Suprapubic skin (tissue), 4 donors: ENCODE data around the gene GOLGB1. TPM values are rescaled to one million over a fixed set of nuclear protein-coding genes. Genes with fewer than 3 reads are reported as not detected.
"Not testable (repeated sequence)": the region's sequence is repeated elsewhere in the genome, so short reads cannot be mapped to it uniquely, and the experiment has no call there.

ENCODE experiments used
- DNase-seq, 2 donors: peaks; one replicate each; pipeline ENCODE4 v3.0.0-alpha.2; 2019; ENCODE audit warnings: low spot score in 2 of 2
- H3K27ac ChIP-seq: fragments of 200-600 bp; sonication (generic); one replicate; pipeline ENCODE4 v1.5.1; 2019
- H3K27me3 ChIP-seq: fragments of 200-600 bp; sonication (generic); one replicate; pipeline ENCODE4 v1.5.1; 2019
- H3K36me3 ChIP-seq: fragments of 200-600 bp; sonication (generic); one replicate; pipeline ENCODE4 v1.5.1; 2019
- H3K4me1 ChIP-seq: fragments of 200-600 bp; sonication (generic); one replicate; pipeline ENCODE4 v1.5.1; 2019
- H3K4me3 ChIP-seq: fragments of 200-600 bp; sonication (generic); one replicate; pipeline ENCODE4 v1.5.1; 2019; ENCODE audit warnings: mild to moderate bottlenecking
- H3K9me3 ChIP-seq: fragments of 200-600 bp; sonication (generic); one replicate; pipeline ENCODE4 v1.5.1; 2019
- CTCF ChIP-seq, 2 donors: fragments of 200-600 bp in 1 of 2; fragments of 450-650 bp in 1 of 2; sonication (generic) in 1 of 2; IDR thresholded peaks; one replicate each; pipeline ENCODE4 v1.5.1; 2016 to 2019; ENCODE audit warnings: antibody characterized with exemption in 2 of 2, mild to moderate bottlenecking in 1 of 2, moderate library complexity in 1 of 2
- EP300 ChIP-seq: sonication (generic); formaldehyde crosslinking; IDR thresholded peaks from one replicate; pipeline ENCODE4 v1.6.1; 2017; ENCODE audit warnings: antibody characterized with exemption
- POLR2A ChIP-seq, 2 donors: fragments of 450-650 bp; IDR thresholded peaks; one replicate each; pipeline ENCODE4 v1.6.1; 2017; ENCODE audit warnings: antibody characterized with exemption in 2 of 2, mild to moderate bottlenecking in 2 of 2, moderate library complexity in 2 of 2
- POLR2AphosphoS5 ChIP-seq, 3 donors: sonication (generic); formaldehyde crosslinking; IDR thresholded peaks; one replicate each; pipeline ENCODE4 v1.6.1; 2017; ENCODE audit warnings: antibody characterized with exemption in 3 of 3
- WGBS: methylation state at CpG from one replicate; pipeline ENCODE4 v1.1.5; 2018; 5-methylcytosine and 5-hydroxymethylcytosine counted together
- total RNA-seq, 4 donors: library from RNA; depleted of rRNA; stranded (reverse); fragments of >200 nt; gene quantifications; one replicate each; pipeline ENCODE4 v1.1.0, GENCODE V29; 2016

The GOLGB1 gene
- total RNA-seq, 4 donors from 2014 or later, result 39.3 to 98.4 (median 53.5) TPM

GRCh38 chr3:121752261-121752660 lies 2.7 kb upstream of the GOLGB1 start:
- no peak overlapping the region for H3K4me3 ChIP-seq
- no peaks in the 10 kb centered on the region for H3K36me3 ChIP-seq
- H3K27me3 ChIP-seq, result peaks cover 3% of the 10 kb centered on the region
- no peak overlapping the region for H3K27ac ChIP-seq
- H3K4me1 ChIP-seq, result peaks cover 22% of the 10 kb centered on the region
- no peak for DNase-seq
- no peak for TF ChIP-seq POLR2AphosphoS5 (IDR thresholded peaks at IDR 0.05)
- TF ChIP-seq POLR2A (IDR thresholded peaks at IDR 0.05), result no peak
- no peak for TF ChIP-seq EP300
- no peak for TF ChIP-seq CTCF (IDR thresholded peaks at IDR 0.05)
- no peaks in the 10 kb centered on the region for H3K9me3 ChIP-seq
- 90% methylated on average over 1 of the region's 1 CpG for WGBS

- Histone ChIP-seq H3K4me3 (peak overlapping the region; percentile 76), H3K4me1 (peaks cover 34% of the 10 kb centered on the region), H3K27me3 (peaks cover 3% of the 10 kb centered on the region), H3K27ac (peak overlapping the region; percentile 91), H3K36me3 (no peaks in the 10 kb centered on the region), H3K9me3 (no peaks in the 10 kb centered on the region)
- TF ChIP-seq POLR2AphosphoS5 (IDR thresholded peaks at IDR 0.05), result no peak
- no peak for TF ChIP-seq POLR2A (IDR thresholded peaks at IDR 0.05)
- TF ChIP-seq CTCF (IDR thresholded peaks at IDR 0.05), result no peak
- no peak for TF ChIP-seq EP300
- WGBS, result 2% methylated on average over 9 of the region's 9 CpGs
- DNase-seq, result no peak
Observed at GRCh38 chr3:121750087-121750415, 510 bp upstream of the GOLGB1 start.

DNA sequence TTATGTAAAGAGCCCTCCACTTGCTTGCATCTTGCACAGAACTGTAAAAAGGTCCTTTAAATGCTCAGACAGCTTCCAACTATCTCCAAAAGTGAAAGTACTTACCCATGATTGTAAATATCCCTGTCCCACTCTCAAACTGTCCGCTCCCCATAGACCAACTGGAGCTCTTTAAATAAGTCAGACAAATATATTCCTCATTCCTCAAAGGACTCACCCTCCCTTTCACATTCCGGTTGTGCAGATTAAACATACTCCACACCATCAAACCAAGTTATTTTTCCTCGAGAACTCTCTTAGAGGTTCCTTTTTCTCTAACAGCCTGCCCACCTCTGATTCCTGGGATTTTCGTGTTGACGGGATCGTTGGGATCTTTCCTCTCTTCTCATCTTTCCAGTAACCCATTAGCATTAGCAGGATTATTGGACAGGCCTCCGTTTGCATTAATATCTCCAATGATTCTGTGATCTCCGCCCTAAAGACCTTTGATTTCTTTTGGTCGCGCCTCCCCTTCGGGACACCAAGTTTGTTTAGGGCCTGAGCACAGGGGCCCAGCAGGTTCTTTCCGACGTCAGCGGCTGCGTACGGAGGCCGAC lies 763 bp downstream of the GOLGB1 start:
- TF ChIP-seq POLR2A (IDR thresholded peaks at IDR 0.05) (no peak), EP300 (no peak), POLR2AphosphoS5 (IDR thresholded peaks at IDR 0.05) (no peak), CTCF (IDR thresholded peaks at IDR 0.05) (no peak)
- peak overlapping the region; percentile 76 for H3K4me3 ChIP-seq
- no peaks in the 10 kb centered on the region for H3K36me3 ChIP-seq
- H3K9me3 ChIP-seq, result no peaks in the 10 kb centered on the region
- under 1% methylated on average over 17 of the region's 17 CpGs for WGBS
- H3K27ac ChIP-seq, result peak overlapping the region; percentile 91
- no peak for DNase-seq
- peaks cover 3% of the 10 kb centered on the region for H3K27me3 ChIP-seq
- H3K4me1 ChIP-seq, result peaks cover 34% of the 10 kb centered on the region

- Histone ChIP-seq H3K4me1 (peaks cover 34% of the 10 kb centered on the region), H3K9me3 (no peaks in the 10 kb centered on the region), H3K27me3 (peaks cover 3% of the 10 kb centered on the region), H3K27ac (no peak overlapping the region), H3K36me3 (no peaks in the 10 kb centered on the region), H3K4me3 (peak overlapping the region; percentile 76)
- 21% methylated on average over 3 of the region's 3 CpGs for WGBS
- TF ChIP-seq POLR2AphosphoS5 (IDR thresholded peaks at IDR 0.05) (no peak), EP300 (no peak)
- DNase-seq, result no peak
Observed at GRCh38 chr3:121747976-121748375, 1.6 kb downstream of the GOLGB1 start.

DNA sequence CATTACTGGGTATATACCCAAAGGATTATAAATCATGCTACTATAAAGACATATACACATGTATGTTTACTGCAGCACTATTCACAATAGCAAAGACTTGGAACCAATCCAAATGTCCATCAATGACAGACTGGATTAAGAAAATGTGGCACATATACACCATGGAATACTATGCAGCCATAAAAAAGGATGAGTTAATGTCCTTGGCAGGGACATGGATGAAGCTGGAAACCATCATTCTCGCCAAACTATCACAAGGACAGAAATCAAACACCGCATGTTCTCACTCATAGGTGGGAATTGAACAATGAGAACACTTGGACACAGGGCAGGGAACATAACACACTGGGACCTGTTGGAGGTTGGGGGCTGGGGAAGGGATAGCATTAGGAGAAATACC lies 6.4 kb downstream of the GOLGB1 start:
- peaks cover 20% of the 10 kb centered on the region for H3K4me1 ChIP-seq
- not testable (repeated sequence) for H3K36me3 ChIP-seq, H3K27me3 ChIP-seq, H3K9me3 ChIP-seq, H3K27ac ChIP-seq, H3K4me3 ChIP-seq, DNase-seq
- WGBS, result 97% methylated on average over 2 of the region's 2 CpGs

DNA sequence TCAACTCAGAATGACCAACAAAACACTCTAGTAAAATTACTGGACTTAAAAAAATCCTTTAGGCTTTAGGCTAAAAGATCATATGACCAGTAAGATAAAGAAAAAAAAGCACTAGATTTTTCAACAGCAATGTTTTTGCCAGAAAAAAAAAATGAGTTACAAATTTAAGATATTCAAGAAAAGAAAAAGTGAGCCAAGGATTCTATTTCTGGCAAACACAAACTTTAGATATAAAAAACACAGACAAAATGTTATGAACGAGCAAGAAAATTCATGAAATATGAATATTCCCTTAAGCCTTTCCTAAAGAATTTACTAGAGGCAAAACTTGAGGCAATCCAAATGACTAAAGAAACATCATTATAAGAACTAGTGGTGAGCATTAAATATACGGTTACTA lies 8.6 kb downstream of the GOLGB1 start:
- Histone ChIP-seq H3K27me3 (no peaks in the 10 kb centered on the region), H3K4me3 (no peak overlapping the region), H3K36me3 (peaks cover 5% of the 10 kb centered on the region), H3K27ac (no peak overlapping the region), H3K9me3 (no peaks in the 10 kb centered on the region), H3K4me1 (peaks cover 4% of the 10 kb centered on the region)
- no peak for TF ChIP-seq POLR2A (IDR thresholded peaks at IDR 0.05)
- no peak for TF ChIP-seq POLR2AphosphoS5 (IDR thresholded peaks at IDR 0.05)
- no peak for TF ChIP-seq EP300
- no peak for TF ChIP-seq CTCF (IDR thresholded peaks at IDR 0.05)
- DNase-seq, result no peak
- WGBS, result 62% methylated on average over 2 of the region's 2 CpGs
